GM23248 (cell line): ENCODE data around the gene IGFBP4. TPM values are rescaled to one million over a fixed set of nuclear protein-coding genes. Genes with fewer than 3 reads are reported as not detected.

ENCODE experiments used
- DNase-seq: peaks from one replicate; pipeline ENCODE4 v3.0.0-alpha.2; 2015
- H2AFZ ChIP-seq: fragments of 200-600 bp; sonication (generic); 2 replicates; pipeline ENCODE4 v1.6.1; 2016; ENCODE audit warnings: antibody characterized with exemption
- H3F3A ChIP-seq: fragments of 200-600 bp; sonication (generic); 2 replicates; pipeline ENCODE4 v1.6.1; 2016; ENCODE audit warnings: mild to moderate bottlenecking, antibody characterized with exemption, mixed run types; ENCODE audit not compliant: insufficient read depth
- H3K27ac ChIP-seq: fragments of 200-600 bp; sonication (generic); 2 replicates; pipeline ENCODE4 v1.5.1; 2016; ENCODE audit warnings: mild to moderate bottlenecking
- H3K27me3 ChIP-seq: fragments of 200-600 bp; sonication (generic); replicated peaks from 2 replicates; pipeline ENCODE4 v1.6.1; 2016; ENCODE audit warnings: mild to moderate bottlenecking; ENCODE audit not compliant: insufficient read depth
- H3K36me3 ChIP-seq: fragments of 200-600 bp; sonication (generic); 2 replicates; pipeline ENCODE4 v1.6.1; 2016; ENCODE audit warnings: low read depth, mild to moderate bottlenecking
- H3K4me1 ChIP-seq: fragments of 200-600 bp; sonication (generic); 2 replicates; pipeline ENCODE4 v1.6.1; 2016; ENCODE audit warnings: mild to moderate bottlenecking; ENCODE audit not compliant: insufficient read depth
- H3K4me2 ChIP-seq: fragments of 200-600 bp; sonication (generic); one replicate; pipeline ENCODE4 v1.6.1; 2016; ENCODE audit warnings: mild to moderate bottlenecking; ENCODE audit not compliant: unreplicated experiment
- H3K4me3 ChIP-seq: fragments of 200-600 bp; sonication (generic); 2 replicates; pipeline ENCODE4 v1.5.1; 2016; ENCODE audit warnings: mild to moderate bottlenecking
- H3K79me2 ChIP-seq: fragments of 200-600 bp; sonication (generic); 2 replicates; pipeline ENCODE4 v1.6.1; 2016; ENCODE audit warnings: mild to moderate bottlenecking; ENCODE audit not compliant: insufficient read depth
- H3K9ac ChIP-seq: fragments of 200-600 bp; sonication (generic); 2 replicates; pipeline ENCODE4 v1.6.1; 2016; ENCODE audit warnings: mild to moderate bottlenecking
- H3K9me2 ChIP-seq: fragments of 200-600 bp; sonication (generic); 2 replicates; pipeline ENCODE4 v1.6.1; 2016; ENCODE audit warnings: mixed run types, mild to moderate bottlenecking, moderate library complexity; ENCODE audit not compliant: insufficient read depth
- H3K9me3 ChIP-seq: fragments of 200-600 bp; sonication (generic); one replicate; pipeline ENCODE4 v1.6.1; 2017; ENCODE audit warnings: low read depth
- H4K20me1 ChIP-seq: fragments of 200-600 bp; sonication (generic); 2 replicates; pipeline ENCODE4 v1.6.0; 2016; ENCODE audit not compliant: insufficient read depth
- EZH2 ChIP-seq: fragments of 200-600 bp; sonication (generic); IDR thresholded peaks from 2 replicates; pipeline ENCODE4 v1.6.1; 2018; ENCODE audit warnings: antibody characterized with exemption, mild to moderate bottlenecking; ENCODE audit not compliant: insufficient read depth, poor library complexity, severe bottlenecking
- EZH2phosphoT487 ChIP-seq: fragments of 200-600 bp; sonication (generic); IDR thresholded peaks from 2 replicates; pipeline ENCODE4 v1.6.1; 2018; ENCODE audit warnings: antibody characterized with exemption, moderate library complexity, mild to moderate bottlenecking, low read depth; ENCODE audit not compliant: insufficient read depth
- WGBS, 2 experiments: methylation state at CpG; one replicate each; pipeline ENCODE4 v1.1.6; 2015 to 2017; ENCODE audit warnings: low lambda C conversion rate in 2 of 2, low coverage in 1 of 2; ENCODE audit errors: missing lambda C conversion rate in 2 of 2; 5-methylcytosine and 5-hydroxymethylcytosine counted together
- in situ Hi-C: fragments of 300-500 bp; cut with MboI; formaldehyde crosslinking; loops from 2 replicates; pipeline ENCODE4 v1.15.0; 2020
- polyA plus RNA-seq: library from polyadenylated mRNA; unstranded; fragments of >200 nt; fragmentation: Nextera tagmentation; extraction: Ambion mirVana; gene quantifications from 2 replicates; pipeline ENCODE4 v1.2.1, GENCODE V29; 2016
- total RNA-seq: library from RNA; depleted of rRNA; stranded (reverse); fragments of >200 nt; shearing (Covaris generic); gene quantifications from 2 replicates; pipeline ENCODE4 v1.2.3, GENCODE V29; 2014

Gene IGFBP4
- total and polyA plus RNA-seq, 2 experiments from 2014 or later = 408 to 1,209 TPM

GRCh38 chr17:40473573-40474365 lies 30.5 kb downstream of the IGFBP4 start:
- no peak overlapping the region for H3K9ac ChIP-seq
- no peaks in the 10 kb centered on the region for H3K9me3 ChIP-seq
- H3K36me3 ChIP-seq = no peaks in the 10 kb centered on the region
- TF ChIP-seq EZH2 = no peak
- TF ChIP-seq EZH2phosphoT487 = no peak
- H3K79me2 ChIP-seq = no peaks in the 10 kb centered on the region
- 87 to 89% methylated on average over 15 to 16 of the region's 16 CpGs for WGBS, 2 experiments
- DNase-seq = no peak
- no peaks in the 10 kb centered on the region for H3K9me2 ChIP-seq
- no peak overlapping the region for H3K4me2 ChIP-seq
- peaks cover 37% of the 10 kb centered on the region for H3F3A ChIP-seq
- in situ Hi-C loops = no loop called here
- no peaks in the 10 kb centered on the region for H4K20me1 ChIP-seq
- no peak overlapping the region for H3K4me3 ChIP-seq
- peaks cover 9% of the 10 kb centered on the region; the same call in 1 of the 2 replicates for H3K4me1 ChIP-seq
- no peak overlapping the region for H2AFZ ChIP-seq
- H3K27ac ChIP-seq = no peak overlapping the region
- H3K27me3 ChIP-seq = no peaks in the 10 kb centered on the region

- DNase-seq = no peak
- WGBS, 2 experiments = 81 to 84% methylated on average over 9 of the region's 9 CpGs
- no peaks in the 10 kb centered on the region for H4K20me1 ChIP-seq
- in situ Hi-C loops = no loop called here
- H2AFZ ChIP-seq = no peak overlapping the region
- H3K4me2 ChIP-seq = no peak overlapping the region
- H3K36me3 ChIP-seq = no peaks in the 10 kb centered on the region
- H3K4me3 ChIP-seq = no peak overlapping the region
- H3K4me1 ChIP-seq = peaks cover 9% of the 10 kb centered on the region; the same call in 1 of the 2 replicates
- no peaks in the 10 kb centered on the region for H3K27me3 ChIP-seq
- no peak for TF ChIP-seq EZH2phosphoT487
- no peak for TF ChIP-seq EZH2
- H3F3A ChIP-seq = peaks cover 31% of the 10 kb centered on the region
- no peaks in the 10 kb centered on the region for H3K9me2 ChIP-seq
- H3K79me2 ChIP-seq = no peaks in the 10 kb centered on the region
- no peak overlapping the region for H3K27ac ChIP-seq
- no peaks in the 10 kb centered on the region for H3K9me3 ChIP-seq
- no peak overlapping the region for H3K9ac ChIP-seq
These were observed 31.3 kb downstream of the IGFBP4 start for GRCh38 chr17:40474419-40475002.

- in situ Hi-C loops = no loop called here
These were observed 32.1 kb downstream of the IGFBP4 start for GRCh38 chr17:40475234-40475908.

GRCh38 chr17:40477796-40478195 lies 34.5 kb downstream of the IGFBP4 start:
- H3K9ac ChIP-seq = no peak overlapping the region
- H3K36me3 ChIP-seq = no peaks in the 10 kb centered on the region
- whole genome bisulfite sequencing, 2 experiments = 80 to 100% methylated on average over 1 of the region's 1 CpG
- H3K27ac ChIP-seq = no peak overlapping the region
- H3K4me2 ChIP-seq = no peak overlapping the region
- H3K9me3 ChIP-seq = no peaks in the 10 kb centered on the region
- H3K27me3 ChIP-seq = no peaks in the 10 kb centered on the region
- H2AFZ ChIP-seq = no peak overlapping the region
- H4K20me1 ChIP-seq = no peaks in the 10 kb centered on the region
- H3K79me2 ChIP-seq = no peaks in the 10 kb centered on the region
- no peak for TF ChIP-seq EZH2phosphoT487
- no peak for TF ChIP-seq EZH2
- DNase-seq = no peak
- H3K9me2 ChIP-seq = no peaks in the 10 kb centered on the region
- H3F3A ChIP-seq = peaks cover 12% of the 10 kb centered on the region
- no peak overlapping the region for H3K4me3 ChIP-seq
- in situ Hi-C loops = no loop called here
- H3K4me1 ChIP-seq = peaks cover 23% of the 10 kb centered on the region

More at GRCh38 chr17:40475234-40475908, 32.1 kb downstream of the IGFBP4 start:
- TF ChIP-seq EZH2phosphoT487 (no peak), EZH2 (no peak)
- Histone ChIP-seq H3K27me3 (no peaks in the 10 kb centered on the region), H3K9me2 (no peaks in the 10 kb centered on the region), H3K9ac (peak overlapping the region; percentile 22; the same call in 1 of the 2 replicates), H3F3A (peaks cover 26% of the 10 kb centered on the region), H3K27ac (no peak overlapping the region), H3K4me2 (no peak overlapping the region), H3K4me3 (no peak overlapping the region), H3K4me1 (peaks cover 17% of the 10 kb centered on the region), H3K79me2 (no peaks in the 10 kb centered on the region), H3K9me3 (no peaks in the 10 kb centered on the region), H4K20me1 (no peaks in the 10 kb centered on the region), H3K36me3 (no peaks in the 10 kb centered on the region), H2AFZ (peak overlapping the region; percentile 43)
- DNase-seq = no peak
- 88 to 90% methylated on average over 18 of the region's 18 CpGs for WGBS, 2 experiments
